Measurements from ENCODE around the gene TSPAN18.

TSPAN18 gene

GRCh38 chr11:44848203-44848962 lies 121.6 kb downstream of the TSPAN18 start:
- DNase-seq (ENCODE audit: low spot score), result no peak

GRCh38 chr11:44848963-44849350 lies 122.2 kb downstream of the TSPAN18 start:
- DNase-seq (ENCODE audit: low spot score), result no peak

- DNase-seq (ENCODE audit: low spot score), result no peak
Measured at GRCh38 chr11:44849424-44849823, 122.7 kb downstream of the TSPAN18 start.

GRCh38 chr11:44849922-44850321 lies 123.2 kb downstream of the TSPAN18 start:
- no peak for DNase-seq (ENCODE audit: low spot score)

GRCh38 chr11:44851496-44851895 lies 124.7 kb downstream of the TSPAN18 start:
- DNase-seq (ENCODE audit: low spot score), result no peak

- DNase-seq (ENCODE audit: low spot score), result no peak
Measured at GRCh38 chr11:44852159-44852747, 125.5 kb downstream of the TSPAN18 start.

GRCh38 chr11:44852952-44853351 lies 126.2 kb downstream of the TSPAN18 start:
- no peak for DNase-seq (ENCODE audit: low spot score)

- no peak for DNase-seq (ENCODE audit: low spot score)
Measured at GRCh38 chr11:44853666-44854065, 126.9 kb downstream of the TSPAN18 start.

GRCh38 chr11:44854086-44854485 lies 127.3 kb downstream of the TSPAN18 start:
- no peak for DNase-seq (ENCODE audit: low spot score)

- DNase-seq (ENCODE audit: low spot score), result no peak
Measured at GRCh38 chr11:44854741-44855492, 128.2 kb downstream of the TSPAN18 start.

GRCh38 chr11:44855493-44855849 lies 128.7 kb downstream of the TSPAN18 start:
- no peak for DNase-seq (ENCODE audit: low spot score)

GRCh38 chr11:44857490-44858090 lies 130.8 kb downstream of the TSPAN18 start:
- no peak for DNase-seq (ENCODE audit: low spot score)

GRCh38 chr11:44858796-44859527 lies 132.2 kb downstream of the TSPAN18 start:
- DNase-seq (ENCODE audit: low spot score), result no peak

- no peak for DNase-seq (ENCODE audit: low spot score)
Measured at GRCh38 chr11:44859528-44859925, 132.8 kb downstream of the TSPAN18 start.

GRCh38 chr11:44860346-44860745 lies 133.6 kb downstream of the TSPAN18 start:
- no peak for DNase-seq (ENCODE audit: low spot score)

- peak; percentile 12 for DNase-seq (ENCODE audit: low spot score)
Measured at GRCh38 chr11:44861849-44862557, 135.2 kb downstream of the TSPAN18 start.

GRCh38 chr11:44862558-44863101 lies 135.9 kb downstream of the TSPAN18 start:
- DNase-seq (ENCODE audit: low spot score), result no peak

GRCh38 chr11:44863231-44863630 lies 136.5 kb downstream of the TSPAN18 start:
- DNase-seq (ENCODE audit: low spot score), result no peak

GRCh38 chr11:44865866-44866272 lies 139.1 kb downstream of the TSPAN18 start:
- no peak for DNase-seq (ENCODE audit: low spot score)

GRCh38 chr11:44866286-44866685 lies 139.5 kb downstream of the TSPAN18 start:
- DNase-seq (ENCODE audit: low spot score), result no peak

- DNase-seq (ENCODE audit: low spot score), result no peak
Measured at GRCh38 chr11:44868021-44868420, 141.3 kb downstream of the TSPAN18 start.
